ENCODE data around the gene PITPNM3.

Gene PITPNM3

DNA sequence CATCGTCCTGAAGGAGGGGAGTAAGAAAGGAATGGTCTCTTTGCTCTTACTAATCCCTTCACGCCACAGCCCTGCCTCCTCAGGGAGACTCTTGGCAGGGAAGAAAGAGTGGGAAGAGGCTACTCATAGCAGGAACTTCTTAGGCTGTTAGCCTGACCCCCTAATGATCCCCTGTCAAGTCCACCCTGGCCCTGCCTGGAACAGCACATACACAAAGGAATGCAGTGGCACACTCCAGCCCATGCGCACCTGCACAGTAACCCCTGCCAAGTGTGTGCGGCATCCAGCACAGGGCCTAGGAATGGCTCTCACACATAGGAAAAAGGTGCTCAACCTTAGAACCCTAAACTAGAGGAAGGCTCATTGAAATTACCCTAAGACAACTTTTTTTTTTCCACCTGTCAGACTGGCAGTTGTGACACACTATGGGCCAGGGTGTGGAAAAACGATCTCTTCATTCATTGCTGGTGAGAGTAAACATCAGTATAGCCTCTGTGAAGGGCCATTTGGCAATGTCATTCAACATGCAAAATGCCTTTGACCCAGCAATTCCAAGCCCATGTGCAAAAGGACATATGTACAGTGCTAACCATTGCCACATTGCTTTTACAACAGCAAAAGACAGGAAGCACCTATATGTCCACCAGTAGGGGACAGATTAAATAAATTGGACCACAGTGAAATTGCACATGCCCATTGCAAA is 62.0 kb downstream of the PITPNM3 start:
- TF ChIP-seq, protein P1, sequence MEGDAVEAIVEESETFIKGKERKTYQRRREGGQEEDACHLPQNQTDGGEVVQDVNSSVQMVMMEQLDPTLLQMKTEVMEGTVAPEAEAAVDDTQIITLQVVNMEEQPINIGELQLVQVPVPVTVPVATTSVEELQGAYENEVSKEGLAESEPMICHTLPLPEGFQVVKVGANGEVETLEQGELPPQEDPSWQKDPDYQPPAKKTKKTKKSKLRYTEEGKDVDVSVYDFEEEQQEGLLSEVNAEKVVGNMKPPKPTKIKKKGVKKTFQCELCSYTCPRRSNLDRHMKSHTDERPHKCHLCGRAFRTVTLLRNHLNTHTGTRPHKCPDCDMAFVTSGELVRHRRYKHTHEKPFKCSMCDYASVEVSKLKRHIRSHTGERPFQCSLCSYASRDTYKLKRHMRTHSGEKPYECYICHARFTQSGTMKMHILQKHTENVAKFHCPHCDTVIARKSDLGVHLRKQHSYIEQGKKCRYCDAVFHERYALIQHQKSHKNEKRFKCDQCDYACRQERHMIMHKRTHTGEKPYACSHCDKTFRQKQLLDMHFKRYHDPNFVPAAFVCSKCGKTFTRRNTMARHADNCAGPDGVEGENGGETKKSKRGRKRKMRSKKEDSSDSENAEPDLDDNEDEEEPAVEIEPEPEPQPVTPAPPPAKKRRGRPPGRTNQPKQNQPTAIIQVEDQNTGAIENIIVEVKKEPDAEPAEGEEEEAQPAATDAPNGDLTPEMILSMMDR (conservative IDR thresholded peaks at IDR 0.05; ENCODE audit: low read length), result no peak
- TF ChIP-seq EZH2phosphoT487 (IDR thresholded peaks at IDR 0.05; ENCODE audit: borderline replicate concordance), result no peak

DNA sequence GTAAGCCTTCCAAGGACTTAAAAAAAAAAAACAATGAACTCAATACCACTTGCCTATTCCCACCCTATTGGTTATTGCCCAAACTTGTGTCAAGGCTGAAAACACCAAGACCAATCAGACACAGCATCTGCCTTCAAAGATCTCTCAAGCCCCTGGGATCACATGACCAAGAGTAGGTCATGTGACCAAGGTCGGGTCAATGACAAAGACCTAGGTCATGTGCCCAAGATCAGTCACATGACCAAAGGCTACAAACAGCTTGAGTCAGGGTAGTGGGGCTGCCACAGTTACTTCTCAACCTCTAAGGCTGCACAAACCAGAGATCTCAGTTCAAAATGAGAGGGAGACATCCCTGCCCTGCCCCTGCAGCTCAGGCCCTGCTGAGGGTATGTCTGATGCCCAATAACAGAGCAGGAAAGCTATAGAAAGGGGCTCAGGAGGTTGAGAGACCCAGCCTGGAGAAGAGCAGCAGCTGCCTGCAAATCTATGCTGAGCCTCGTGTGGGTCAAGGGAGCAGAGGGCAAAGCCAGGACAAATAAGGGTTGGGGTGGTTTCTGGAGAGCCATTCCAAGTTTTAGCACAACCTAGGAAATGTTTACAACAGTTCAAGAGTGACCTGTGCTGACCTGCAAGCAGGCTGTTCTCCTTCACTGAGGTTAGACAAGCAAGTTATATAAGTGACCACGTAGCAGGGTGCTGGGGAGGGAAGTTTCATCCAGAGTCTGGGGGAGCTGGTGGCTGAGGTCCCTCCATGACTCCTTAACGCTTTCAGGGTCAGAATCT is 63.3 kb downstream of the PITPNM3 start:
- H3F3A ChIP-seq (ENCODE audit: low read depth), result no peaks in the 10 kb centered on the region
- TF ChIP-seq EZH2phosphoT487 (IDR thresholded peaks at IDR 0.05; ENCODE audit: borderline replicate concordance), result no peak
- TF ChIP-seq, protein P1 (conservative IDR thresholded peaks at IDR 0.05; ENCODE audit: low read length), result no peak

More for the DNA sequence above, 62.0 kb downstream of the PITPNM3 start:
- Histone ChIP-seq H3K9me3 (ENCODE audit: insufficient read depth, low read depth, low read length) (no peaks in the 10 kb centered on the region), H3F3A (ENCODE audit: low read depth) (no peaks in the 10 kb centered on the region), H3K9me2 (replicated peaks; ENCODE audit: low read depth, low read length) (no peaks in the 10 kb centered on the region), H2AFZ (ENCODE audit: low read length) (no peak overlapping the region), H3K36me3 (ENCODE audit: insufficient read depth, low read length) (no peaks in the 10 kb centered on the region), H3K4me1 (ENCODE audit: insufficient read depth, low read length, poor library complexity, severe bottlenecking) (peaks cover 14% of the 10 kb centered on the region), H3K9ac (ENCODE audit: low read depth, low read length, poor library complexity, severe bottlenecking) (no peak overlapping the region), H3K79me2 (ENCODE audit: insufficient read depth, low read length) (no peaks in the 10 kb centered on the region), H3K4me3 (ENCODE audit: low read length, poor library complexity, severe bottlenecking) (no peak overlapping the region), H3K4me2 (ENCODE audit: low read depth, low read length, poor library complexity, severe bottlenecking) (no peak overlapping the region), H4K20me1 (ENCODE audit: insufficient read depth, low read length, poor library complexity, severe bottlenecking) (no peaks in the 10 kb centered on the region), H3K27me3 (ENCODE audit: insufficient read depth, low read length, poor library complexity, severe bottlenecking) (no peaks in the 10 kb centered on the region)

GRCh38 chr17:6491071-6491700 is 65.2 kb downstream of the PITPNM3 start:
- Histone ChIP-seq H3F3A (ENCODE audit: low read depth) (no peaks in the 10 kb centered on the region), H3K9ac (ENCODE audit: low read depth, low read length, poor library complexity, severe bottlenecking) (no peak overlapping the region), H3K4me1 (ENCODE audit: insufficient read depth, low read length, poor library complexity, severe bottlenecking) (peaks cover 3% of the 10 kb centered on the region), H3K36me3 (ENCODE audit: insufficient read depth, low read length) (no peaks in the 10 kb centered on the region), H3K4me2 (ENCODE audit: low read depth, low read length, poor library complexity, severe bottlenecking) (no peak overlapping the region), H3K79me2 (ENCODE audit: insufficient read depth, low read length) (no peaks in the 10 kb centered on the region), H3K4me3 (ENCODE audit: low read length, poor library complexity, severe bottlenecking) (no peak overlapping the region), H3K9me3 (ENCODE audit: insufficient read depth, low read depth, low read length) (no peaks in the 10 kb centered on the region), H3K27me3 (ENCODE audit: insufficient read depth, low read length, poor library complexity, severe bottlenecking) (no peaks in the 10 kb centered on the region), H2AFZ (ENCODE audit: low read length) (no peak overlapping the region), H3K9me2 (replicated peaks; ENCODE audit: low read depth, low read length) (no peaks in the 10 kb centered on the region), H4K20me1 (ENCODE audit: insufficient read depth, low read length, poor library complexity, severe bottlenecking) (no peaks in the 10 kb centered on the region)
- no peak for TF ChIP-seq EZH2phosphoT487 (IDR thresholded peaks at IDR 0.05; ENCODE audit: borderline replicate concordance)
- TF ChIP-seq, protein P1 (conservative IDR thresholded peaks at IDR 0.05; ENCODE audit: low read length), result no peak

More for the DNA sequence above, 63.3 kb downstream of the PITPNM3 start:
- peaks cover 14% of the 10 kb centered on the region for H3K4me1 ChIP-seq (ENCODE audit: insufficient read depth, low read length, poor library complexity, severe bottlenecking)
- no peak overlapping the region; the same call in 1 of the 2 replicates for H2AFZ ChIP-seq (ENCODE audit: low read length)
- no peak overlapping the region for H3K4me3 ChIP-seq (ENCODE audit: low read length, poor library complexity, severe bottlenecking)
- H3K9me3 ChIP-seq (ENCODE audit: insufficient read depth, low read depth, low read length), result no peaks in the 10 kb centered on the region
- no peak overlapping the region for H3K4me2 ChIP-seq (ENCODE audit: low read depth, low read length, poor library complexity, severe bottlenecking)
- H3K27me3 ChIP-seq (ENCODE audit: insufficient read depth, low read length, poor library complexity, severe bottlenecking), result no peaks in the 10 kb centered on the region
- H3K9me2 ChIP-seq (replicated peaks; ENCODE audit: low read depth, low read length), result no peaks in the 10 kb centered on the region
- H4K20me1 ChIP-seq (ENCODE audit: insufficient read depth, low read length, poor library complexity, severe bottlenecking), result no peaks in the 10 kb centered on the region
- no peaks in the 10 kb centered on the region for H3K36me3 ChIP-seq (ENCODE audit: insufficient read depth, low read length)
- no peak overlapping the region for H3K9ac ChIP-seq (ENCODE audit: low read depth, low read length, poor library complexity, severe bottlenecking)
- no peaks in the 10 kb centered on the region for H3K79me2 ChIP-seq (ENCODE audit: insufficient read depth, low read length)

All from Loucy (cell line).